Measurements from ENCODE around the gene BEX1. TPM values are rescaled to one million over a fixed set of nuclear protein-coding genes. Genes with fewer than 3 reads are reported as not detected.

Gene BEX1
- total and polyA plus RNA-seq, 2 of the 8 experiments (the other 6 are each of a cell fraction or from before 2014, with no cell fraction given), result 61.0 to 75.2 TPM

DNA sequence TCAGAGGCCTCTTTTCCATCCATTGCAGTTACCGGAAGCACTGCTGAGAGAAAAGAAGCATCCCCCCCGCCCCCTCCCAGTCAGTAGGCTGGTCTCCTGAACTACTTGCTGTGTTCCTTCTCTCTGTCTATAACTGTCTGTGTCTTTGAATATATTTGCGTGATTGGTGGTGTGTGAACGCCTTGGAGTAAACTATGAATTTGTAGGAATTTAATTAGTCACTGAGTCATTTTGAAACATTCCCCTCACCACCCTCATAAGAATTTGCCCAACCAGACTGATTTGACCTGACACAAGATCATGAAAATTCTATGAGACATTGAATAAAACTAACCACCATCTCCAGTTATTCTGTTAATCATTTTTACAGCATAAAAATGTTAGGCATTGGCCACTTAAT lies 35.7 kb upstream of the BEX1 start:
- 75% methylated on average over 2 of the region's 4 CpGs; no CpG with 5 or more reads in 1 of the 2 experiments for WGBS, 2 experiments (ENCODE audit: extremely low coverage in 1 of 2, insufficient coverage in 1 of 2, insufficient read length in 1 of 2, insufficient replicate concordance in 2 of 2, low coverage in 1 of 2, low lambda C conversion rate in 2 of 2, missing lambda C conversion rate in 1 of 2)
- CTCF ChIA-PET (ENCODE audit: partially characterized antibody), result interaction anchor here (1.1 kb wide), 1 partner anchor 44 kb away, joined by 3 read pairs; no protein-coding TSS in a partner anchor

More for the DNA sequence above, 35.7 kb upstream of the BEX1 start:
- TF ChIP-seq SUZ12 (IDR thresholded peaks at IDR 0.05; ENCODE audit: low read length) (no peak), RFX5 (IDR thresholded peaks at IDR 0.05; ENCODE audit: borderline replicate concordance, low read depth, low read length) (no peak)
- FAIRE-seq (no peak), DNase-seq (ENCODE audit: low read depth in 1 of 2, low spot score in 2 of 2) (no peak)
- Histone ChIP-seq H4K8ac (ENCODE audit: extremely low read depth, insufficient read depth, low read length) (no peak overlapping the region), H3K23ac (ENCODE audit: insufficient read length) (no peak overlapping the region), H2BK15ac (ENCODE audit: low read length) (no peak overlapping the region), H3K4me1 (replicated peaks in 1 of 4; ENCODE audit: control insufficient read depth in 3 of 4, insufficient read depth in 4 of 4, low read length in 3 of 4) (no peaks in the 10 kb centered on the region; a peak in 1 of 7 replicates), H3K9me3 (ENCODE audit: insufficient read depth in 2 of 2, low read depth in 1 of 2, low read length in 1 of 2) (no peaks in the 10 kb centered on the region; a peak in 1 of 4 replicates), H2AK5ac (ENCODE audit: low read depth, low read length) (no peak overlapping the region), H3K14ac (ENCODE audit: insufficient read length) (no peak overlapping the region), H3K4ac (replicated peaks; ENCODE audit: insufficient read length, low read depth, low read length) (no peak overlapping the region), H2BK120ac (replicated peaks; ENCODE audit: low read depth, low read length) (no peak overlapping the region), H2AFZ (ENCODE audit: low read length) (no peak overlapping the region), H3K4me2 (ENCODE audit: insufficient read depth in 1 of 2, low read depth in 2 of 2, low read length in 2 of 2) (no peak overlapping the region), H3K36me3 (ENCODE audit: control insufficient read depth in 2 of 4, insufficient read depth in 4 of 4, low read length in 3 of 4) (no peaks in the 10 kb centered on the region), H2BK12ac (ENCODE audit: low read depth, low read length) (no peak overlapping the region), H2BK5ac (ENCODE audit: low read depth, low read length) (no peak overlapping the region), H3K79me2 (ENCODE audit: control insufficient read depth in 1 of 2, insufficient read depth in 2 of 2, low read length in 2 of 2) (no peaks in the 10 kb centered on the region), H3K27ac (ENCODE audit: low read depth, low read length) (no peak overlapping the region), H3K23me2 (ENCODE audit: low read depth, low read length) (no peaks in the 10 kb centered on the region), H2BK20ac (ENCODE audit: low read length) (no peak overlapping the region), H3K56ac (replicated peaks; ENCODE audit: insufficient read length, low read depth, low read length) (no peak overlapping the region), H4K20me1 (replicated peaks in 1 of 2; ENCODE audit: control insufficient read depth in 1 of 2, insufficient read depth in 2 of 2, low read length in 2 of 2) (no peaks in the 10 kb centered on the region), H3K9ac (replicated peaks in 1 of 4; ENCODE audit: extremely low read depth in 1 of 4, low read depth in 3 of 4, low read length in 3 of 4) (no peak overlapping the region), H4K91ac (replicated peaks; ENCODE audit: insufficient read length, low read length) (no peak overlapping the region), H3K79me1 (ENCODE audit: low read depth, low read length) (no peaks in the 10 kb centered on the region), H4K5ac (ENCODE audit: insufficient read length, low read depth, low read length) (no peak overlapping the region), H3K4me3 (ENCODE audit: extremely low read depth in 1 of 4, insufficient read depth in 2 of 4, low read depth in 3 of 4, low read length in 4 of 4) (no peak overlapping the region), H3K18ac (ENCODE audit: extremely low read depth, low read length) (no peak overlapping the region), H3K27me3 (replicated peaks in 1 of 4; ENCODE audit: control insufficient read depth in 3 of 4, extremely low read depth in 1 of 4, insufficient read depth in 3 of 4, low read length in 3 of 4) (no peaks in the 10 kb centered on the region)
- POLR2A ChIA-PET (ENCODE audit: partially characterized antibody), result no interaction called here

Data from H1 (cell line).